GM12878 (cell line): ENCODE results near the gene ERC1. TPM values are rescaled to one million over a fixed set of nuclear protein-coding genes. Genes with fewer than 3 reads are reported as not detected.

Experiments
- ATAC-seq: fragments of 200-7000 bp; cut with Tn5 transposase; 3 replicates; pipeline ENCODE4 v1.9.1; 2020; ENCODE audit warnings: mild to moderate bottlenecking, moderate library complexity
- BruUV-seq: library from RNA; stranded (reverse); fragments of 400-500 nt; replicated peaks from 2 replicates; lab custom pipeline; 2021; lab: Mats Ljungman, UMichigan
- CTCF ChIA-PET: fragments of 300-600 bp; sonication (Branson Sonifier 250); formaldehyde crosslinking; extraction: SDS; loops from one replicate; lab custom pipeline; 2021; ENCODE audit warnings: inconsistent platforms; lab: Yijun Ruan, JAX
- POLR2A ChIA-PET: fragments of 350-600 bp; formaldehyde crosslinking; extraction: SDS; loops from one replicate; lab custom pipeline; 2021; ENCODE audit warnings: inconsistent platforms; lab: Charles Lee
- RAD21 ChIA-PET: fragments of 300-600 bp; sonication (Branson Sonifier 250); formaldehyde crosslinking; loops from one replicate; lab custom pipeline; 2023; ENCODE audit warnings: antibody characterized with exemption; ENCODE audit not compliant: unreplicated experiment; lab: Charles Lee
- SMC1A ChIA-PET: fragments of 300-600 bp; sonication (Branson Sonifier 250); formaldehyde crosslinking; loops from one replicate; lab custom pipeline; 2023; ENCODE audit not compliant: unreplicated experiment, uncharacterized antibody; lab: Charles Lee
- DNase-seq: peaks from one replicate; pipeline ENCODE4 v3.0.0-alpha.2; 2011; ENCODE audit warnings: low read depth, low spot score
- FAIRE-seq: peaks from 3 replicates; lab custom pipeline; 2011; peaks lifted over from hg19 to GRCh38; lab: Jason Lieb, UNC
- H2AFZ ChIP-seq: 2 replicates; pipeline ENCODE4 v1.6.0; 2011; ENCODE audit warnings: low read depth, low read length, control low read depth; ENCODE audit not compliant: control insufficient read depth
- H3K27ac ChIP-seq: 2 replicates; pipeline ENCODE4 v1.5.1; 2011; ENCODE audit warnings: control low read depth; ENCODE audit not compliant: control insufficient read depth, insufficient read depth
- H3K27me3 ChIP-seq, 2 experiments: replicated peaks in 1 of 2; 2 replicates each; pipeline versions ENCODE4 v1.6.0 to v1.6.1; 2011; ENCODE audit warnings: low read length in 1 of 2; ENCODE audit not compliant: control insufficient read depth in 2 of 2, insufficient read depth in 2 of 2
- H3K36me3 ChIP-seq, 2 experiments: 2 replicates each; pipeline ENCODE4 v1.5.1; 2011; ENCODE audit warnings: low read length in 1 of 2; ENCODE audit not compliant: control insufficient read depth in 2 of 2, insufficient read depth in 2 of 2
- H3K4me1 ChIP-seq: 2 replicates; pipeline ENCODE4 v1.6.1; 2011; ENCODE audit warnings: mild to moderate bottlenecking, low read length, moderate library complexity, mixed read lengths; ENCODE audit not compliant: control insufficient read depth, insufficient read depth
- H3K4me2 ChIP-seq: 2 replicates; pipeline ENCODE4 v1.6.0; 2011; ENCODE audit warnings: control low read depth; ENCODE audit not compliant: control insufficient read depth, insufficient read depth
- H3K4me3 ChIP-seq: fragments of 200-600 bp; sonication (generic); 2 replicates; pipeline ENCODE4 v1.5.1; 2016
- H3K79me2 ChIP-seq: 2 replicates; pipeline ENCODE4 v1.6.0; 2011; ENCODE audit warnings: low read length; ENCODE audit not compliant: control insufficient read depth, insufficient read depth
- H3K9ac ChIP-seq: 2 replicates; pipeline ENCODE4 v1.8.0; 2011; ENCODE audit warnings: low read length, control low read depth, mixed read lengths; ENCODE audit not compliant: control insufficient read depth, insufficient read depth
- H3K9me3 ChIP-seq: replicated peaks from 3 replicates; pipeline ENCODE4 v1.5.1; 2011; ENCODE audit warnings: mild to moderate bottlenecking, low read length; ENCODE audit not compliant: control insufficient read depth, insufficient read depth
- H4K20me1 ChIP-seq: 2 replicates; pipeline ENCODE4 v1.6.0; 2011; ENCODE audit not compliant: control insufficient read depth, insufficient read depth
- BRCA1 ChIP-seq: IDR thresholded peaks from 2 replicates; pipeline ENCODE4 v1.6.1; 2011; ENCODE audit warnings: low read depth, low read length, improper control_type of control experiment
- E4F1 ChIP-seq: fragments of 450-650 bp; IDR thresholded peaks from 2 replicates; pipeline ENCODE4 v1.6.1; 2018; ENCODE audit warnings: borderline replicate concordance, mild to moderate bottlenecking; ENCODE audit not compliant: partially characterized antibody
- FOS ChIP-seq: IDR thresholded peaks from 3 replicates; pipeline ENCODE4 v1.6.1; 2011; ENCODE audit warnings: borderline replicate concordance; ENCODE audit not compliant: insufficient read length; ENCODE audit errors: extremely low read depth
- FOXK2 ChIP-seq: fragments of 450-650 bp; IDR thresholded peaks from 2 replicates; pipeline ENCODE4 v1.6.1; 2017; ENCODE audit warnings: mild to moderate bottlenecking, moderate library complexity
- HCFC1 ChIP-seq: fragments of 150-350 bp; IDR thresholded peaks from 2 replicates; pipeline ENCODE4 v1.6.1; 2014; ENCODE audit warnings: low read length
- NKRF ChIP-seq: fragments of 450-650 bp; conservative IDR thresholded peaks from 2 replicates; pipeline ENCODE4 v1.6.1; 2017; ENCODE audit warnings: mild to moderate bottlenecking, moderate library complexity
- NR2C1 ChIP-seq: fragments of 450-650 bp; IDR thresholded peaks from 2 replicates; pipeline ENCODE4 v1.6.1; 2017; ENCODE audit warnings: antibody characterized with exemption, mild to moderate bottlenecking, moderate library complexity
- NRF1 ChIP-seq: conservative IDR thresholded peaks from 2 replicates; pipeline ENCODE4 v1.6.1; 2011; ENCODE audit warnings: mild to moderate bottlenecking, low read depth, low read length, improper control_type of control experiment
- RCOR1 ChIP-seq: conservative IDR thresholded peaks from 2 replicates; pipeline ENCODE4 v1.6.1; 2012; ENCODE audit warnings: low read depth, low read length, improper control_type of control experiment
- ZNF622 ChIP-seq: fragments of 450-650 bp; IDR thresholded peaks from 2 replicates; pipeline ENCODE4 v1.6.1; 2017; ENCODE audit warnings: mild to moderate bottlenecking, inconsistent platforms
- WGBS: methylation state at CpG from one replicate; pipeline ENCODE4 v1.1.6; 2016; ENCODE audit warnings: low lambda C conversion rate; ENCODE audit not compliant: insufficient replicate concordance, insufficient coverage; ENCODE audit errors: missing lambda C conversion rate; 5-methylcytosine and 5-hydroxymethylcytosine counted together
- in situ Hi-C: fragments of 300-500 bp; cut with MboI; formaldehyde crosslinking; loops from 9 replicates; pipeline ENCODE4 v1.14.3; 2018; ENCODE audit warnings: mixed read lengths
- intact Hi-C: fragments of 100-400 bp; cut with micrococcal nuclease; formaldehyde crosslinking; loops from one replicate; pipeline ENCODE4 v1.14.2; 2022; ENCODE audit not compliant: unreplicated experiment
- polyA plus RNA-seq, 11 experiments: library from polyadenylated mRNA; depleted of rRNA in 4 of 11; unstranded in 6 of 11; stranded (reverse) in 5 of 11; fragments of >200 nt; fragmentation: Nextera tagmentation in 4 of 11; fragmentation: Illumina TruSeq in 1 of 11; extraction: Ambion mirVana in 4 of 11; extraction: Trizol in 1 of 11; gene quantifications; 1 replicate in 1 of 11; 2 replicates in 10 of 11; pipeline versions ENCODE4 v1.2.1 to v1.2.3, GENCODE V29; 2011 to 2016; ENCODE audit warnings: inconsistent platforms in 2 of 11, missing spikeins in 2 of 11, low read depth in 1 of 11
- total RNA-seq, 4 experiments: library from RNA; depleted of rRNA in 3 of 4; stranded (reverse); fragments of >200 nt in 3 of 4; fragmentation: Illumina TruSeq in 1 of 4; extraction: Trizol in 1 of 4; gene quantifications; 2 replicates each; pipeline versions ENCODE4 v1.2.1 to v1.2.3, GENCODE V29; 2013 to 2021
- TF ChIP-seq, protein P1 (sequence below): fragments of 450-650 bp; IDR thresholded peaks from 2 replicates; pipeline ENCODE4 v1.6.1; 2017; ENCODE audit warnings: low read depth, mild to moderate bottlenecking, moderate library complexity

ERC1 gene
- total and polyA plus RNA-seq, 10 of the 15 experiments (the other 5 are each of a cell fraction or from before 2014, with no cell fraction given) = 0.75 to 8.0 (median 5.0) TPM

- H3K27ac ChIP-seq = no peak overlapping the region
- no peak overlapping the region for H2AFZ ChIP-seq
- no peak overlapping the region for H3K4me2 ChIP-seq
- no peaks in the 10 kb centered on the region for H3K36me3 ChIP-seq
- RAD21 ChIA-PET = no interaction called here
- ATAC-seq = no peak
- TF ChIP-seq BRCA1 = no peak
- TF ChIP-seq FOXK2 = no peak
- no peak for TF ChIP-seq E4F1
- TF ChIP-seq NR2C1 = no peak
- TF ChIP-seq ZNF622 = no peak
- TF ChIP-seq RCOR1 = no peak
- TF ChIP-seq, protein P1, sequence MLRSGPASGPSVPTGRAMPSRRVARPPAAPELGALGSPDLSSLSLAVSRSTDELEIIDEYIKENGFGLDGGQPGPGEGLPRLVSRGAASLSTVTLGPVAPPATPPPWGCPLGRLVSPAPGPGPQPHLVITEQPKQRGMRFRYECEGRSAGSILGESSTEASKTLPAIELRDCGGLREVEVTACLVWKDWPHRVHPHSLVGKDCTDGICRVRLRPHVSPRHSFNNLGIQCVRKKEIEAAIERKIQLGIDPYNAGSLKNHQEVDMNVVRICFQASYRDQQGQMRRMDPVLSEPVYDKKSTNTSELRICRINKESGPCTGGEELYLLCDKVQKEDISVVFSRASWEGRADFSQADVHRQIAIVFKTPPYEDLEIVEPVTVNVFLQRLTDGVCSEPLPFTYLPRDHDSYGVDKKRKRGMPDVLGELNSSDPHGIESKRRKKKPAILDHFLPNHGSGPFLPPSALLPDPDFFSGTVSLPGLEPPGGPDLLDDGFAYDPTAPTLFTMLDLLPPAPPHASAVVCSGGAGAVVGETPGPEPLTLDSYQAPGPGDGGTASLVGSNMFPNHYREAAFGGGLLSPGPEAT = no peak
- TF ChIP-seq NKRF = no peak
- no peak for TF ChIP-seq NRF1
- TF ChIP-seq HCFC1 = no peak
- no peak for TF ChIP-seq FOS
- TF ChIP-seq, all 136 proteins: peak for 0
- H4K20me1 ChIP-seq = no peaks in the 10 kb centered on the region
- no peaks in the 10 kb centered on the region for H3K4me1 ChIP-seq
- no peak overlapping the region for H3K9ac ChIP-seq
- peaks cover 2% of the 10 kb centered on the region; the same call in 2 of the 3 replicates for H3K9me3 ChIP-seq
- no peak overlapping the region for H3K4me3 ChIP-seq
- FAIRE-seq = no peak
- no peak for DNase-seq
- POLR2A ChIA-PET = no interaction called here
- in situ Hi-C loops (no loop called here), intact Hi-C loops (no loop called here)
- no TSS peak for BruUV-seq
- no peaks in the 10 kb centered on the region for H3K79me2 ChIP-seq
- 0 out of 4 replicates have a peak, but pooled peaks cover 0 to 2% of the 10 kb centered on the region in 2 experiments for H3K27me3 ChIP-seq
- 70% methylated on average over 4 of the region's 4 CpGs for WGBS
- CTCF ChIA-PET = interaction anchor here (1.1 kb wide), 1 partner anchor 37 kb away, joined by 3 read pairs; no protein-coding TSS in a partner anchor
- SMC1A ChIA-PET = interaction anchor here (1.0 kb wide), 1 partner anchor 61 kb away, joined by 3 read pairs; no protein-coding TSS in a partner anchor
These were observed 65.4 kb downstream of the ERC1 start for GRCh38 chr12:1056390-1056789.
